HepG2 (cell line): ENCODE results near the gene NSUN6. TPM values are rescaled to one million over a fixed set of nuclear protein-coding genes. Genes with fewer than 3 reads are reported as not detected.

Experiments used
- GTF2F1 ChIP-seq: fragments of 150-350 bp; IDR thresholded peaks from 2 replicates; pipeline ENCODE4 v1.6.1; 2014; ENCODE audit warnings: low read length
- HCFC1 ChIP-seq: fragments of 150-350 bp; IDR thresholded peaks from 2 replicates; pipeline ENCODE4 v1.6.1; 2014; ENCODE audit warnings: low read depth, low read length
- IKZF1 ChIP-seq: fragments of 450-650 bp; IDR thresholded peaks from 2 replicates; pipeline ENCODE4 v1.7.1; 2016
- PHF8 ChIP-seq: sonication (generic); formaldehyde crosslinking; IDR thresholded peaks from 2 replicates; pipeline ENCODE4 v1.5.0; 2020; ENCODE audit warnings: missing genetic modification reagents
- SIN3A ChIP-seq: IDR thresholded peaks from 2 replicates; pipeline ENCODE4 v1.6.1; 2011; ENCODE audit warnings: low read depth, mild to moderate bottlenecking, control low read depth, low read length, borderline replicate concordance
- TCF7L2 ChIP-seq: IDR thresholded peaks from 2 replicates; pipeline ENCODE4 v1.6.1; 2011; ENCODE audit warnings: mild to moderate bottlenecking, low read depth, low read length, moderate library complexity
- ZBTB21 ChIP-seq: sonication (generic); formaldehyde crosslinking; IDR thresholded peaks from 2 replicates; pipeline ENCODE4 v1.4.0; 2020; ENCODE audit warnings: missing genetic modification reagents
- ZFP36 ChIP-seq: fragments of 150-350 bp; IDR thresholded peaks from 2 replicates; pipeline ENCODE4 v1.6.1; 2018; ENCODE audit warnings: borderline replicate concordance, low read length, low read depth; ENCODE audit not compliant: partially characterized antibody
- ZNF263 ChIP-seq: sonication (generic); formaldehyde crosslinking; IDR thresholded peaks from 2 replicates; pipeline ENCODE4 v1.4.0; 2020; ENCODE audit warnings: missing genetic modification reagents
- ZNF749 ChIP-seq: sonication (generic); formaldehyde crosslinking; IDR thresholded peaks from 2 replicates; pipeline ENCODE4 v1.8.0; 2022; ENCODE audit warnings: mild to moderate bottlenecking, missing genetic modification reagents, moderate library complexity, borderline replicate concordance
- ZNF883 ChIP-seq: sonication (generic); formaldehyde crosslinking; IDR thresholded peaks from 2 replicates; pipeline ENCODE4 v1.5.1; 2020; ENCODE audit warnings: mild to moderate bottlenecking, missing genetic modification reagents; ENCODE audit errors: not compliant biosample characterization
- polyA plus RNA-seq, 8 experiments: library from polyadenylated mRNA; depleted of rRNA in 3 of 8; stranded (reverse) in 7 of 8; unstranded in 1 of 8; fragments of >200 nt; fragmentation: Illumina TruSeq in 4 of 8; extraction: Trizol in 4 of 8; gene quantifications; 2 replicates each; pipeline versions ENCODE4 v1.2.1 to v1.2.3, GENCODE V29; 2011 to 2016; ENCODE audit warnings: low read depth in 4 of 8, missing spikeins in 1 of 8, mixed read lengths in 1 of 8; ENCODE audit not compliant: insufficient read depth in 1 of 8
- total RNA-seq, 5 experiments: library from RNA; depleted of rRNA; stranded (reverse); fragments of >200 nt; fragmentation: Illumina TruSeq; extraction: Trizol; gene quantifications; 2 replicates each; pipeline ENCODE4 v1.2.3, GENCODE V29; 2016; ENCODE audit warnings: low read depth in 1 of 5
- TF ChIP-seq, protein P1 (sequence below): sonication (generic); formaldehyde crosslinking; IDR thresholded peaks from one replicate; pipeline ENCODE4 v1.5.1; 2020; ENCODE audit warnings: mild to moderate bottlenecking, missing genetic modification reagents; ENCODE audit errors: not compliant biosample characterization
- TF ChIP-seq, protein P2 (sequence below): sonication (generic); formaldehyde crosslinking; IDR thresholded peaks from 2 replicates; pipeline ENCODE4 v1.4.0; 2020; ENCODE audit warnings: mild to moderate bottlenecking, missing genetic modification reagents
- TF ChIP-seq, protein P3 (sequence below): fragments of 450-650 bp; IDR thresholded peaks from 2 replicates; pipeline ENCODE4 v1.6.1; 2016
- TF ChIP-seq, protein P4 (sequence below): sonication (generic); formaldehyde crosslinking; IDR thresholded peaks from 2 replicates; pipeline ENCODE4 v1.4.0; 2020; ENCODE audit warnings: missing genetic modification reagents, borderline replicate concordance

Gene NSUN6
- total and polyA plus RNA-seq, 2 of the 13 experiments (the other 11 are each of a cell fraction or from before 2014, with no cell fraction given) = 17.2 to 19.3 TPM

DNA sequence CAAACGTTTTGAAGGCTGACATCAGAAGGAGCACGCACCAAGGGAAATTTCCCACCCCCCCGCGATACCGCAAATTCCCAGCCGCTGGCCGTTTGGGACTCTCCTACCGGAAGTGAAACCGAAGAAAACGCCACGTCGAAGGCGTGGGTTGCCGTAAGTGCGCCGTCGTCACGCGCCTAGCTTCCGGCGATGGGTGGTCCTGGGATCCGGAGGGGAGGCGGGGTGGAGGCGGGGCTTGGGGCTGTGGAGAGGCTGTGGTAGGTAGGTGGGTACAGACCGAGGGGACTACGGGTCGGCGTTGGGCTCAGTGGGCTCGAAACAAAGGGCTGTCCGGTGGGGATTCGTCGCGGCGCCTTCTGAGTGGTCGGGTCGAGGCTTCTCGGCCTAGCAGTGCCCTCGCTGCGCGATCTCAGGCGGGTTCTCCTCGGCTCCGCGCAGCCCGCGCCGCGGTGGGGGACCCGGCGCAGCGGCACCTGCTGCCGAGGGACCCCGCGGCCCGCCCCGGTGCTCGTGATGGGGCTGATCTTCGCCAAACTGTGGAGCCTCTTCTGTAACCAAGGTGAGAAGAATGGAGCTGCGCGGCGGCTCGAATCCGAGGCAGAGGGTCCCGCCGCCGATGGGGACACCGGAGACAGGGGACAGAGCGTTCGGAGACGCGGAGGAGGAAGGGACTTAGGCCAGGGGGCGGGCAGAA is 7.9 kb upstream of the NSUN6 start, which contains the start of gene ARL5B (continued):
- TF ChIP-seq, protein P1, sequence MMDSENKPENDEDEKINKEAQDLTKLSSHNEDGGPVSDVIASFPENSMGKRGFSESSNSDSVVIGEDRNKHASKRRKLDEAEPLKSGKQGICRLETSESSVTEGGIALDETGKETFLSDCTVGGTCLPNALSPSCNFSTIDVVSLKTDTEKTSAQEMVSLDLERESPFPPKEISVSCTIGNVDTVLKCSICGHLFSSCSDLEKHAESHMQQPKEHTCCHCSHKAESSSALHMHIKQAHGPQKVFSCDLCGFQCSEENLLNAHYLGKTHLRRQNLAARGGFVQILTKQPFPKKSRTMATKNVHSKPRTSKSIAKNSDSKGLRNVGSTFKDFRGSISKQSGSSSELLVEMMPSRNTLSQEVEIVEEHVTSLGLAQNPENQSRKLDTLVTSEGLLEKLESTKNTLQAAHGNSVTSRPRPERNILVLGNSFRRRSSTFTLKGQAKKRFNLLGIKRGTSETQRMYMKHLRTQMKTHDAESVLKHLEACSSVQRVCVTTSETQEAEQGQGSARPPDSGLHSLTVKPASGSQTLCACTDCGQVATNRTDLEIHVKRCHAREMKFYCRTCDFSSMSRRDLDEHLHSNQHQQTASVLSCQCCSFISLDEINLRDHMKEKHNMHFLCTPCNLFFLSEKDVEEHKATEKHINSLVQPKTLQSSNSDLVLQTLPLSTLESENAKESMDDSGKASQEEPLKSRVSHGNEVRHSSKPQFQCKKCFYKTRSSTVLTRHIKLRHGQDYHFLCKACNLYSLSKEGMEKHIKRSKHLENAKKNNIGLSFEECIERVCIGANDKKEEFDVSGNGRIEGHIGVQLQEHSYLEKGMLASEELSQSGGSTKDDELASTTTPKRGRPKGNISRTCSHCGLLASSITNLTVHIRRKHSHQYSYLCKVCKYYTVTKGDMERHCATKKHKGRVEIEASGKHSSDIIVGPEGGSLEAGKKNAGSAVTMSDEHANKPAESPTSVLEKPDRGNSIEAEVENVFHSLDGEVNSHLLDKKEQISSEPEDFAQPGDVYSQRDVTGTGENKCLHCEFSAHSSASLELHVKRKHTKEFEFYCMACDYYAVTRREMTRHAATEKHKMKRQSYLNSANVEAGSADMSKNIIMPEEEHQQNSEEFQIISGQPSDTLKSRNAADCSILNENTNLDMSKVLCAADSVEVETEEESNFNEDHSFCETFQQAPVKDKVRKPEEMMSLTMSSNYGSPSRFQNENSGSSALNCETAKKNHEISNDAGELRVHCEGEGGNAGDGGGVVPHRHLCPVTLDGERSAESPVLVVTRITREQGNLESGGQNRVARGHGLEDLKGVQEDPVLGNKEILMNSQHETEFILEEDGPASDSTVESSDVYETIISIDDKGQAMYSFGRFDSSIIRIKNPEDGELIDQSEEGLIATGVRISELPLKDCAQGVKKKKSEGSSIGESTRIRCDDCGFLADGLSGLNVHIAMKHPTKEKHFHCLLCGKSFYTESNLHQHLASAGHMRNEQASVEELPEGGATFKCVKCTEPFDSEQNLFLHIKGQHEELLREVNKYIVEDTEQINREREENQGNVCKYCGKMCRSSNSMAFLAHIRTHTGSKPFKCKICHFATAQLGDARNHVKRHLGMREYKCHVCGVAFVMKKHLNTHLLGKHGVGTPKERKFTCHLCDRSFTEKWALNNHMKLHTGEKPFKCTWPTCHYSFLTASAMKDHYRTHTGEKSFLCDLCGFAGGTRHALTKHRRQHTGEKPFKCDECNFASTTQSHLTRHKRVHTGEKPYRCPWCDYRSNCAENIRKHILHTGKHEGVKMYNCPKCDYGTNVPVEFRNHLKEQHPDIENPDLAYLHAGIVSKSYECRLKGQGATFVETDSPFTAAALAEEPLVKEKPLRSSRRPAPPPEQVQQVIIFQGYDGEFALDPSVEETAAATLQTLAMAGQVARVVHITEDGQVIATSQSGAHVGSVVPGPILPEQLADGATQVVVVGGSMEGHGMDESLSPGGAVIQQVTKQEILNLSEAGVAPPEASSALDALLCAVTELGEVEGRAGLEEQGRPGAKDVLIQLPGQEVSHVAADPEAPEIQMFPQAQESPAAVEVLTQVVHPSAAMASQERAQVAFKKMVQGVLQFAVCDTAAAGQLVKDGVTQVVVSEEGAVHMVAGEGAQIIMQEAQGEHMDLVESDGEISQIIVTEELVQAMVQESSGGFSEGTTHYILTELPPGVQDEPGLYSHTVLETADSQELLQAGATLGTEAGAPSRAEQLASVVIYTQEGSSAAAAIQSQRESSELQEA (CRISPR knock-in tag) = no peak
- TF ChIP-seq ZFP36 (no peak), HCFC1 (peak; percentile 30; the same call in 1 of the 2 replicates), ZNF263 (CRISPR knock-in tag) (no peak), ZNF883 (CRISPR knock-in tag) (no peak), ZNF749 (no peak), TCF7L2 (no peak), IKZF1 (no peak), PHF8 (CRISPR knock-in tag) (peak; percentile 49; the same call in 1 of the 2 replicates), GTF2F1 (no peak; the same call in 1 of the 2 replicates), ZBTB21 (CRISPR knock-in tag) (peak; percentile 94), SIN3A (peak; percentile 76; the same call in 1 of the 2 replicates)
- TF ChIP-seq, protein P2, sequence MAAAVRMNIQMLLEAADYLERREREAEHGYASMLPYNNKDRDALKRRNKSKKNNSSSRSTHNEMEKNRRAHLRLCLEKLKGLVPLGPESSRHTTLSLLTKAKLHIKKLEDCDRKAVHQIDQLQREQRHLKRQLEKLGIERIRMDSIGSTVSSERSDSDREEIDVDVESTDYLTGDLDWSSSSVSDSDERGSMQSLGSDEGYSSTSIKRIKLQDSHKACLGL (CRISPR knock-in tag) = 0 out of 2 replicates have a peak, but pooled peaks have one; percentile 18
- TF ChIP-seq, protein P3, sequence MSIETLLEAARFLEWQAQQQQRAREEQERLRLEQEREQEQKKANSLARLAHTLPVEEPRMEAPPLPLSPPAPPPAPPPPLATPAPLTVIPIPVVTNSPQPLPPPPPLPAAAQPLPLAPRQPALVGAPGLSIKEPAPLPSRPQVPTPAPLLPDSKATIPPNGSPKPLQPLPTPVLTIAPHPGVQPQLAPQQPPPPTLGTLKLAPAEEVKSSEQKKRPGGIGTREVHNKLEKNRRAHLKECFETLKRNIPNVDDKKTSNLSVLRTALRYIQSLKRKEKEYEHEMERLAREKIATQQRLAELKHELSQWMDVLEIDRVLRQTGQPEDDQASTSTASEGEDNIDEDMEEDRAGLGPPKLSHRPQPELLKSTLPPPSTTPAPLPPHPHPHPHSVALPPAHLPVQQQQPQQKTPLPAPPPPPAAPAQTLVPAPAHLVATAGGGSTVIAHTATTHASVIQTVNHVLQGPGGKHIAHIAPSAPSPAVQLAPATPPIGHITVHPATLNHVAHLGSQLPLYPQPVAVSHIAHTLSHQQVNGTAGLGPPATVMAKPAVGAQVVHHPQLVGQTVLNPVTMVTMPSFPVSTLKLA = peak; percentile 50
- TF ChIP-seq, protein P4, sequence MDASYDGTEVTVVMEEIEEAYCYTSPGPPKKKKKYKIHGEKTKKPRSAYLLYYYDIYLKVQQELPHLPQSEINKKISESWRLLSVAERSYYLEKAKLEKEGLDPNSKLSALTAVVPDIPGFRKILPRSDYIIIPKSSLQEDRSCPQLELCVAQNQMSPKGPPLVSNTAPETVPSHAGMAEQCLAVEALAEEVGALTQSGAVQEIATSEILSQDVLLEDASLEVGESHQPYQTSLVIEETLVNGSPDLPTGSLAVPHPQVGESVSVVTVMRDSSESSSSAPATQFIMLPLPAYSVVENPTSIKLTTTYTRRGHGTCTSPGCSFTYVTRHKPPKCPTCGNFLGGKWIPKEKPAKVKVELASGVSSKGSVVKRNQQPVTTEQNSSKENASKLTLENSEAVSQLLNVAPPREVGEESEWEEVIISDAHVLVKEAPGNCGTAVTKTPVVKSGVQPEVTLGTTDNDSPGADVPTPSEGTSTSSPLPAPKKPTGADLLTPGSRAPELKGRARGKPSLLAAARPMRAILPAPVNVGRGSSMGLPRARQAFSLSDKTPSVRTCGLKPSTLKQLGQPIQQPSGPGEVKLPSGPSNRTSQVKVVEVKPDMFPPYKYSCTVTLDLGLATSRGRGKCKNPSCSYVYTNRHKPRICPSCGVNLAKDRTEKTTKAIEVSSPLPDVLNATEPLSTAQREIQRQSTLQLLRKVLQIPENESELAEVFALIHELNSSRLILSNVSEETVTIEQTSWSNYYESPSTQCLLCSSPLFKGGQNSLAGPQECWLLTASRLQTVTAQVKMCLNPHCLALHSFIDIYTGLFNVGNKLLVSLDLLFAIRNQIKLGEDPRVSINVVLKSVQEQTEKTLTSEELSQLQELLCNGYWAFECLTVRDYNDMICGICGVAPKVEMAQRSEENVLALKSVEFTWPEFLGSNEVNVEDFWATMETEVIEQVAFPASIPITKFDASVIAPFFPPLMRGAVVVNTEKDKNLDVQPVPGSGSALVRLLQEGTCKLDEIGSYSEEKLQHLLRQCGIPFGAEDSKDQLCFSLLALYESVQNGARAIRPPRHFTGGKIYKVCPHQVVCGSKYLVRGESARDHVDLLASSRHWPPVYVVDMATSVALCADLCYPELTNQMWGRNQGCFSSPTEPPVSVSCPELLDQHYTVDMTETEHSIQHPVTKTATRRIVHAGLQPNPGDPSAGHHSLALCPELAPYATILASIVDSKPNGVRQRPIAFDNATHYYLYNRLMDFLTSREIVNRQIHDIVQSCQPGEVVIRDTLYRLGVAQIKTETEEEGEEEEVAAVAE = no peak
